ENCODE data around the gene ANKH. TPM values are rescaled to one million over a fixed set of nuclear protein-coding genes. Genes with fewer than 3 reads are reported as not detected.

ANKH gene
- total RNA-seq, 1 experiment from 2014 or later, result 4.7 TPM

DNA sequence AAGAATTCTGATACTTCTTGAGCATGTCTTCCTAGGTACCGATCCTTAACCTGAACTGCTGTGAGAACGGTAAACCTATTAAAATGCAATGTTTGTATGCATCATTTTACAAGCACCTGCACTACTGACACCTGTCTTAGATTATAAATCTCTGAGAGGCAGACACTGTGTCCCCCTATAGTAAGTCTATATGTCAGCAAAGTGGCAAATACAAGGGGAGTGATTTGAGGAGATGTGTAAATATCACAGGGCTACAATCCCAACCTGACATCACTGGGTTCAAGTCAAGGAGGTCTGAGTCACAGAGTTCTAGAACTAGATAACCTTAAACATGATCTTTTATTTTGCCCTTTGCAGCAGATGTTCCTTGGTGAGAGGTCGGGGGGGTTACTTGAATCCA, 64.1 kb downstream of the ANKH start:
- ChIA-PET POLR2A (no interaction called here), CTCF (interaction anchor here (0.7 kb wide), 1 partner anchor 35 kb away, joined by 6 read pairs; no protein-coding TSS in a partner anchor)
- Histone ChIP-seq H3K27me3 (replicated peaks; ENCODE audit: control insufficient read depth, insufficient read depth, low read length) (no peaks in the 10 kb centered on the region), H3K36me3 (ENCODE audit: control insufficient read depth, insufficient read depth, low read length) (no peaks in the 10 kb centered on the region; the same call in 1 of the 2 replicates), H3K9me3 (no peaks in the 10 kb centered on the region), H3K4me3 (ENCODE audit: low read depth, low read length) (no peak overlapping the region), H3K4me1 (no peaks in the 10 kb centered on the region)
- peaks cover 9% of the 10 kb centered on the region for H3K9me3 Mint-ChIP-seq (ENCODE audit: unreplicated experiment)
- H3K27me3 Mint-ChIP-seq (ENCODE audit: insufficient read depth, unreplicated experiment), result no peaks in the 10 kb centered on the region
- no peaks in the 10 kb centered on the region for H3K36me3 Mint-ChIP-seq (ENCODE audit: insufficient read depth, unreplicated experiment)
- H3K27ac Mint-ChIP-seq (ENCODE audit: unreplicated experiment), result no peak overlapping the region
- no peaks in the 10 kb centered on the region for H3K4me1 Mint-ChIP-seq (ENCODE audit: low read depth, unreplicated experiment)
- DNase-seq, result no peak
- no TSS peak for BruUV-seq (replicated peaks)
- intact Hi-C loops (cut with micrococcal nuclease; ENCODE audit: unreplicated experiment), result no loop called here
- TF ChIP-seq CTCF (IDR thresholded peaks at IDR 0.05; ENCODE audit: insufficient read depth in 1 of 2, low read depth in 1 of 2, low read length in 1 of 2, severe bottlenecking in 1 of 2, unreplicated experiment in 1 of 2), result no peak
- H3K4me3 Mint-ChIP-seq (ENCODE audit: unreplicated experiment), result no peak overlapping the region

- no peak for TF ChIP-seq CTCF (IDR thresholded peaks at IDR 0.05; ENCODE audit: insufficient read depth in 1 of 2, low read depth in 1 of 2, low read length in 1 of 2, severe bottlenecking in 1 of 2, unreplicated experiment in 1 of 2)
- Histone ChIP-seq H3K4me3 (ENCODE audit: low read depth, low read length) (no peak overlapping the region), H3K36me3 (ENCODE audit: control insufficient read depth, insufficient read depth, low read length) (no peaks in the 10 kb centered on the region; the same call in 1 of the 2 replicates), H3K27me3 (replicated peaks; ENCODE audit: control insufficient read depth, insufficient read depth, low read length) (no peaks in the 10 kb centered on the region), H3K9me3 (no peaks in the 10 kb centered on the region), H3K4me1 (no peaks in the 10 kb centered on the region)
- Mint-ChIP-seq H3K4me1 (ENCODE audit: low read depth, unreplicated experiment) (no peaks in the 10 kb centered on the region), H3K27ac (ENCODE audit: unreplicated experiment) (no peak overlapping the region), H3K36me3 (ENCODE audit: insufficient read depth, unreplicated experiment) (no peaks in the 10 kb centered on the region), H3K27me3 (ENCODE audit: insufficient read depth, unreplicated experiment) (peaks cover 4% of the 10 kb centered on the region), H3K4me3 (ENCODE audit: unreplicated experiment) (no peak overlapping the region), H3K9me3 (ENCODE audit: unreplicated experiment) (peaks cover 9% of the 10 kb centered on the region)
- intact Hi-C loops (cut with micrococcal nuclease; ENCODE audit: unreplicated experiment), result no loop called here
- CTCF ChIA-PET, result no interaction called here
- BruUV-seq (replicated peaks), result no TSS peak
- DNase-seq, result no peak
- POLR2A ChIA-PET, result no interaction called here
Observed at GRCh38 chr5:14806456-14806855, 65.1 kb downstream of the ANKH start.

DNA sequence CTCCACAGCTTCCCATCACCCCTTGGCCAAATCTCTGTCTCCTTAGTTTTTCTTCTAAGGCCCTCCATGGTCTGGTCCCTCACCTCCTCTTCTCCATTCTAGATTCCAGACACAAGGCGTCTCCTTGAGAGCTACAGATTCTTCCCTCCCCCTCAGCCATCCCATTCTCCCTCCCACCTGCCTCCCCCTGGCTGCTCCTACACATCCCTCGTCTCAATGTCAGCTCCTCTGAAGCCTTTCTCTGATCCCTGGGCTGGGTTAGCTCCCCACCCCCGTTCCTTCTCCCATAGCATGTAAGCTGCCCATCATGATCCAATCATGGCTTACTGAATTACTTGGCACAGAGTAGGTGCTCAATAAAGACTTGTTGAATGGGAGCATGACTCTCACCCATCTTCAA, 69.0 kb downstream of the ANKH start:
- ChIA-PET CTCF (no interaction called here), POLR2A (no interaction called here)
- TF ChIP-seq CTCF (IDR thresholded peaks at IDR 0.05; ENCODE audit: insufficient read depth in 1 of 2, low read depth in 1 of 2, low read length in 1 of 2, severe bottlenecking in 1 of 2, unreplicated experiment in 1 of 2), result no peak
- H3K4me3 ChIP-seq (ENCODE audit: low read depth, low read length), result no peak overlapping the region
- H3K9me3 ChIP-seq, result no peaks in the 10 kb centered on the region
- peaks cover 7% of the 10 kb centered on the region for H3K27me3 Mint-ChIP-seq (ENCODE audit: insufficient read depth, unreplicated experiment)
- no peaks in the 10 kb centered on the region for H3K4me1 Mint-ChIP-seq (ENCODE audit: low read depth, unreplicated experiment)
- intact Hi-C loops (cut with micrococcal nuclease; ENCODE audit: unreplicated experiment), result loop anchor here (1.0 kb wide), 1 partner anchor 31 kb away; no protein-coding TSS in a partner anchor
- H3K36me3 Mint-ChIP-seq (ENCODE audit: insufficient read depth, unreplicated experiment), result no peaks in the 10 kb centered on the region
- no peaks in the 10 kb centered on the region for H3K4me1 ChIP-seq
- no peak for DNase-seq
- H3K27me3 ChIP-seq (replicated peaks; ENCODE audit: control insufficient read depth, insufficient read depth, low read length), result no peaks in the 10 kb centered on the region
- peaks cover 9% of the 10 kb centered on the region for H3K9me3 Mint-ChIP-seq (ENCODE audit: unreplicated experiment)
- H3K36me3 ChIP-seq (ENCODE audit: control insufficient read depth, insufficient read depth, low read length), result no peaks in the 10 kb centered on the region
- no TSS peak for BruUV-seq (replicated peaks)
- no peak overlapping the region for H3K4me3 Mint-ChIP-seq (ENCODE audit: unreplicated experiment)
- no peak overlapping the region for H3K27ac Mint-ChIP-seq (ENCODE audit: unreplicated experiment)

All from Caco-2 (cell line).